A549 treated with CpdA at 1 μM for 4 hours (cell line): Measurements from ENCODE around the gene GPR183. TPM values are rescaled to one million over a fixed set of nuclear protein-coding genes. Genes with fewer than 3 reads are reported as not detected.

Source experiments
- total RNA-seq: library from RNA; stranded (reverse); fragments of 200-300 nt; extraction: Qiagen RNA extraction; gene quantifications from 5 replicates; pipeline ENCODE4 v1.2.3, GENCODE V29; 2022; ENCODE audit warnings: low read depth

The GPR183 gene
- not detected in 5 replicates for total RNA-seq

GRCh38 chr13:99307247-99307646 is at the start of gene GPR183:
Gene GPR183 (minus strand): TSS chr13:99307399. CDS start chr13:99296145, 11,254 bp downstream.

GRCh38 chr13:99258210-99258860 is 48.9 kb downstream of the GPR183 start, which contains the start of gene GPR18:
Gene GPR18 (minus strand): TSS chr13:99258379. CDS start chr13:99255872, 2,507 bp downstream.

Other genes with a start within 250 kb of the GPR183 start
- 64.0 to 70.8 TPM (median 67.9 TPM) in 5 replicates for gene UBAC2, start 106.5 kb downstream of the GPR183 start, total RNA-seq
- not detected in 5 replicates for gene GPR18, start 49.0 kb downstream of the GPR183 start, total RNA-seq
- 56.7 to 61.3 TPM (median 58.5 TPM) in 5 replicates for gene TM9SF2, start 194.1 kb upstream of the GPR183 start, total RNA-seq